Vagina (tissue), 2 donors: ENCODE results near the gene DMTF1. TPM values are rescaled to one million over a fixed set of nuclear protein-coding genes. Genes with fewer than 3 reads are reported as not detected.

Source experiments
- DNase-seq, 2 donors: peaks; one replicate each; pipeline ENCODE4 v3.0.0-alpha.2; 2017; ENCODE audit errors: extremely low spot score in 2 of 2
- H3K27ac ChIP-seq: fragments of 200-600 bp; sonication (generic); one replicate; pipeline ENCODE4 v1.5.1; 2019
- H3K27me3 ChIP-seq: fragments of 200-600 bp; sonication (generic); one replicate; pipeline ENCODE4 v1.5.1; 2019
- H3K36me3 ChIP-seq, 2 donors: fragments of 200-600 bp; sonication (generic); one replicate each; pipeline ENCODE4 v1.5.1; 2017 to 2019
- H3K4me1 ChIP-seq: fragments of 200-600 bp; sonication (generic); one replicate; pipeline ENCODE4 v1.5.1; 2019
- H3K4me3 ChIP-seq, 2 donors: fragments of 200-600 bp; sonication (generic); 1 replicate in 1 of 2; 2 replicates in 1 of 2; pipeline ENCODE4 v1.5.1; 2016 to 2019
- H3K9me3 ChIP-seq: fragments of 200-600 bp; sonication (generic); one replicate; pipeline ENCODE4 v1.5.1; 2019
- POLR2A ChIP-seq, 2 donors: fragments of 450-650 bp; IDR thresholded peaks; one replicate each; pipeline ENCODE4 v1.6.1; 2017; ENCODE audit warnings: antibody characterized with exemption in 2 of 2, mild to moderate bottlenecking in 2 of 2, moderate library complexity in 2 of 2
- POLR2AphosphoS5 ChIP-seq, 2 donors: sonication (generic); formaldehyde crosslinking; IDR thresholded peaks; one replicate each; pipeline ENCODE4 v1.9.0; 2017; ENCODE audit warnings: antibody characterized with exemption in 2 of 2, mild to moderate bottlenecking in 2 of 2, low read depth in 1 of 2; ENCODE audit not compliant: insufficient read depth in 1 of 2
- intact Hi-C: fragments of 100-400 bp; cut with DNase I; formaldehyde crosslinking; loops from one replicate; pipeline ENCODE4 v1.15.1; 2023
- total RNA-seq: library from RNA; depleted of rRNA; stranded (reverse); fragments of >200 nt; gene quantifications from one replicate; pipeline ENCODE4 v1.2.3, GENCODE V29; 2016
- TF ChIP-seq, protein P1 (sequence below), 3 experiments: fragments of 450-650 bp in 2 of 3; fragments of 200-600 bp in 1 of 3; sonication (generic) in 1 of 3; IDR thresholded peaks; one replicate each; pipeline ENCODE4 v1.5.1; 2017 to 2019; ENCODE audit warnings: antibody characterized with exemption in 3 of 3, mild to moderate bottlenecking in 2 of 3, moderate library complexity in 2 of 3

The DMTF1 gene
- total RNA-seq, 1 donor from 2014 or later: 86.9 TPM

DNA sequence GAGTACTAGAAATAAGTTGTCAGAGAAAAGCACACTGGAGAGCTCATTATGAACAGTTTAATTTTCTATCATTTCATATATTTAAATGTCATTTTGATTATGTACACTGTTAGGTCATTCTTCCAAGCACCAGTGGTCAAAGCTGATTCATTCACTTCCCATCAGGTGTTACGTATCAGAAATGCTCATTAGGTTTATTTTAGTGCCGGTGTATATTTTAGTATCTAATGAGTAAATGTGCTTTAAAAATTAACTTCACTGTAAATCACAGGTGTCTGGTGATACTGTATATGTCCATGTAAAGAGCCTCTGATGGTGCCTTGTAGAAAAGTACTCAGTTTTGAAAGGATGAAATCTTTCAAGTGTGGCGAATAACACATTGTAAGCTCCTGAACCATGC, 3.5 kb downstream of the DMTF1 start:
- Histone ChIP-seq H3K27me3 (no peaks in the 10 kb centered on the region), H3K4me1 (peaks cover 42% of the 10 kb centered on the region), H3K9me3 (no peaks in the 10 kb centered on the region), H3K36me3 (no peaks in the 10 kb centered on the region), H3K4me3 (no peak overlapping the region), H3K27ac (no peak overlapping the region)
- intact Hi-C loops: loop anchor here (10.0 kb wide), 1 partner anchor 69 kb away; no protein-coding TSS in a partner anchor
- DNase-seq: no peak
- no peak for TF ChIP-seq POLR2AphosphoS5 (IDR thresholded peaks at IDR 0.05; ENCODE audit: insufficient read depth in 1 of 2, low read depth in 1 of 2)
- no peak for TF ChIP-seq POLR2A (IDR thresholded peaks at IDR 0.05)
- TF ChIP-seq, protein P1, sequence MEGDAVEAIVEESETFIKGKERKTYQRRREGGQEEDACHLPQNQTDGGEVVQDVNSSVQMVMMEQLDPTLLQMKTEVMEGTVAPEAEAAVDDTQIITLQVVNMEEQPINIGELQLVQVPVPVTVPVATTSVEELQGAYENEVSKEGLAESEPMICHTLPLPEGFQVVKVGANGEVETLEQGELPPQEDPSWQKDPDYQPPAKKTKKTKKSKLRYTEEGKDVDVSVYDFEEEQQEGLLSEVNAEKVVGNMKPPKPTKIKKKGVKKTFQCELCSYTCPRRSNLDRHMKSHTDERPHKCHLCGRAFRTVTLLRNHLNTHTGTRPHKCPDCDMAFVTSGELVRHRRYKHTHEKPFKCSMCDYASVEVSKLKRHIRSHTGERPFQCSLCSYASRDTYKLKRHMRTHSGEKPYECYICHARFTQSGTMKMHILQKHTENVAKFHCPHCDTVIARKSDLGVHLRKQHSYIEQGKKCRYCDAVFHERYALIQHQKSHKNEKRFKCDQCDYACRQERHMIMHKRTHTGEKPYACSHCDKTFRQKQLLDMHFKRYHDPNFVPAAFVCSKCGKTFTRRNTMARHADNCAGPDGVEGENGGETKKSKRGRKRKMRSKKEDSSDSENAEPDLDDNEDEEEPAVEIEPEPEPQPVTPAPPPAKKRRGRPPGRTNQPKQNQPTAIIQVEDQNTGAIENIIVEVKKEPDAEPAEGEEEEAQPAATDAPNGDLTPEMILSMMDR (IDR thresholded peaks at IDR 0.05): no peak

GRCh38 chr7:87156709-87157108, 4.5 kb downstream of the DMTF1 start:
- no peak overlapping the region for H3K27ac ChIP-seq
- H3K4me3 ChIP-seq: no peak overlapping the region
- no peak for TF ChIP-seq POLR2A (IDR thresholded peaks at IDR 0.05)
- TF ChIP-seq POLR2AphosphoS5 (IDR thresholded peaks at IDR 0.05; ENCODE audit: insufficient read depth in 1 of 2, low read depth in 1 of 2): no peak
- TF ChIP-seq, protein P1 (IDR thresholded peaks at IDR 0.05): no peak
- DNase-seq: no peak
- no peaks in the 10 kb centered on the region for H3K36me3 ChIP-seq
- intact Hi-C loops: loop anchor here (10.0 kb wide), 1 partner anchor 68 kb away; no protein-coding TSS in a partner anchor
- H3K4me1 ChIP-seq: peaks cover 42% of the 10 kb centered on the region
- no peaks in the 10 kb centered on the region for H3K27me3 ChIP-seq
- no peaks in the 10 kb centered on the region for H3K9me3 ChIP-seq

DNA sequence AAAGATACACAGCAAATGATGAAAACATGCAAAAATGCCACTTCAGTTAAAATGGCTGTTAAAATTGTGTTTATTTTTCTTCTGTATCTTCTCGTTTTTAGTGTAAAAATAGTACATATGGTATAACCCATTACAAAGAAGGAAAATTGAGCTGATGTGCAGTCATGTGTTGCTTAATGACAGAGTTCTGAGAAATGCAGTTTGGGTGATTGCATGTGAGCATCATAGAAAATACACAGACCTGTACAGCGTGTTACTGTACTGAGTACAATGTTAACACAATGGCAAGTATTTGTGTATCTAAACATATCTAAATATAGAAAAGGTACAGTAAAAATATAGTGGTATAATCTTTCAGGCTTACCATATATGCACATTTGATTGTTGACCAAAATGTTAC, 7.3 kb downstream of the DMTF1 start:
- Histone ChIP-seq H3K36me3 (peaks cover 0 to 9% of the 10 kb centered on the region in 2 donors), H3K9me3 (no peaks in the 10 kb centered on the region), H3K27me3 (no peaks in the 10 kb centered on the region), H3K27ac (no peak overlapping the region), H3K4me1 (peaks cover 30% of the 10 kb centered on the region), H3K4me3 (no peak overlapping the region)
- TF ChIP-seq POLR2AphosphoS5 (IDR thresholded peaks at IDR 0.05; ENCODE audit: insufficient read depth in 1 of 2, low read depth in 1 of 2) (no peak), POLR2A (IDR thresholded peaks at IDR 0.05) (no peak)
- TF ChIP-seq, protein P1 (IDR thresholded peaks at IDR 0.05): no peak
- intact Hi-C loops: loop anchor here (10.0 kb wide), 1 partner anchor 65 kb away; no protein-coding TSS in a partner anchor
- no peak for DNase-seq

DNA sequence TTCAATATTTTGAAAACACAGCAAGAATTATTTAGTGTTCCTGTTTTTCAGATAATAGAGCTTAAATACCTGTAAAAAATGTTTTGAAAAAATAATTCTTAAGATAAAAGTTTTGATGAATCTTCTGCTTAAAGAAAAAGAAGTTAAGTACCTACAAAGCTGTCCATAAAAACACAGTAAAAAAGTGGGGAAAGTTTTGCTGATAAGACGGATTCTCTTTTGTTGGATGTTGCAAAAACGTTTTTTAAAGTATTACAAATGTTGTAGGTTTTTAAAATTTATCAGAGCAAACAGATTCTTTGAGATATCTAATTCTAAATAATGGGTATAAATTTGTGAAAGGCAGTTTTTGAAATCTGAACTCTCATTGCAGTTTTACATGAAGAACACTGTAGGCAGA, 12.2 kb downstream of the DMTF1 start:
- no peaks in the 10 kb centered on the region for H3K4me1 ChIP-seq
- no peaks in the 10 kb centered on the region for H3K27me3 ChIP-seq
- H3K4me3 ChIP-seq: no peak overlapping the region
- H3K27ac ChIP-seq: no peak overlapping the region
- DNase-seq: no peak
- intact Hi-C loops: no loop called here
- no peaks in the 10 kb centered on the region for H3K9me3 ChIP-seq
- TF ChIP-seq, protein P1 (IDR thresholded peaks at IDR 0.05): no peak
- TF ChIP-seq POLR2A (IDR thresholded peaks at IDR 0.05): no peak
- TF ChIP-seq POLR2AphosphoS5 (IDR thresholded peaks at IDR 0.05; ENCODE audit: insufficient read depth in 1 of 2, low read depth in 1 of 2): no peak
- peaks cover 0 to 42% of the 10 kb centered on the region in 2 donors for H3K36me3 ChIP-seq

DNA sequence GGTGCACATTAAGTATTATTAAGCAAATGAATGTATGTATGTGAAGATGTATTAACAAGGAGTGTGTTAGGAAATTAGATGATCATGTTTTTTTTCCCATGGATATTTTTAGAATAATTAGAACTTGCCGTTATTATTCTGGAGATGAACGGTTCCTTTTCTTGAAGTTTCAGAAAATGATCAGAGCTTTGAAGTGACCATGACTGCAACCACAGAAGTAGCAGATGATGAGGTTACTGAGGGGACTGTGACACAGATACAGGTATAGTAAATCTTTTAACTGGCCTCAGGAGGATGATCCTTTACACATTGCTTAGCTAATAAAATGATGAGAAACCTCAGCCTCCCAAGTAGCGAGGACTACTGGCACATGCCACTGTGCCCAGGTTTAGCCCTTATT, 18.6 kb downstream of the DMTF1 start:
- TF ChIP-seq POLR2A (IDR thresholded peaks at IDR 0.05) (no peak), POLR2AphosphoS5 (IDR thresholded peaks at IDR 0.05; ENCODE audit: insufficient read depth in 1 of 2, low read depth in 1 of 2) (no peak)
- TF ChIP-seq, protein P1 (IDR thresholded peaks at IDR 0.05): no peak
- H3K27ac ChIP-seq: no peak overlapping the region
- H3K27me3 ChIP-seq: no peaks in the 10 kb centered on the region
- H3K9me3 ChIP-seq: no peaks in the 10 kb centered on the region
- H3K36me3 ChIP-seq: peaks cover 0 to 90% of the 10 kb centered on the region in 2 donors
- DNase-seq: no peak
- no peaks in the 10 kb centered on the region for H3K4me1 ChIP-seq
- intact Hi-C loops: no loop called here
- H3K4me3 ChIP-seq: no peak overlapping the region
